GM19372 (cell line): ENCODE data around the gene ORC2.

Source experiments
- ATAC-seq: cut with Tn5 transposase; IDR thresholded peaks from one replicate; pipeline ENCODE4 v1.9.1; 2021; ENCODE audit warnings: mild to moderate bottlenecking, low read depth, moderate library complexity; ENCODE audit not compliant: unreplicated experiment

Gene ORC2

DNA sequence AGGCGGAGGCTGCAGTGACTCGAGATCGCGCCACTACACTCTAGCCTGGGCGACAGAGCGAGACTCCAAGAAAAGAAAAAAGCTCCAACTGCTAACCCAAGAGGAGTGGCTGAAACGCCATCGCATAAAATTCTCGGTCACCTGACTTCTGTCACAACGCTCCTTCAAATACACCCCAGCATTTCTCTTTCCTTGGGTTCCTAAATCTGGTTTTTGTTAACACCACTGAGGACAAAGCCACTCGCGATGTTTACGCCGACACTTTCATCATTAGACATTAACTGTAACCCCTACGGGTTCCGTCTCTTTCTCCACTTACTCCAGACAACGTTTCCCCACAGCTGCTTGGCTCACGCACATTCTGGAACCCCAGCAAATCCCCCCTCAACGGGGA is 99.7 kb downstream of the ORC2 start:
- peak; percentile 1 for ATAC-seq

- ATAC-seq: no peak
Measured at GRCh38 chr2:200862532-200863000, 100.9 kb downstream of the ORC2 start.

DNA sequence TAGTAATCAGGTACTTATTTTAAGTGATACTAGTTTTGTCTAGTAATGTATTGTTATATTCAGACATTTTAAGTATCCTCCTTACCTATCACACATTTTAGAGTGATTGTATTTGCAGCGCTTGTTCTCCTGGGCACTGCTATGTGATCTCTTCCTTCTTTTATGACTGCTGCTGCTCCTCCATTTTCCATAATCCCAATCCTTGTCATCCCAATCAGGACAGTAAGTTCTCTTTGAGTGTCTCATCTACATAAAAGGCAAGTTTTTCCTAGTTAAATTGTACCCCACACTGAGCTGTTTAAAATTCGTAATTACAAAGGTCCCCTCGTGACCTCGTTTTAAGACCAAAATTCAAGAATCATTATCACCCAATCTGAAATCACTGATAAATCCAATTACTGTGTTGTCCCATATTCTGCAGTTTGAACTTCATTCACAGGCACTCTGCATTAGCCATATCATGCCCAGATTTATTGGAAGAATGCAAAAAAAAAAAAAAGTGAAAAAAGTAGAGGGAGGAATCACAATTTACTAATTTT is 101.8 kb downstream of the ORC2 start:
- no peak for ATAC-seq

GRCh38 chr2:200860092-200860795 is 103.2 kb downstream of the ORC2 start:
- ATAC-seq: no peak
